Activated CD4-positive, alpha-beta T cell treated with anti-CD3 and anti-CD28 coated beads for 48 hours (primary cell): ENCODE results near the gene TMEM221.

Source experiments
- DNase-seq: peaks from one replicate; pipeline ENCODE4 v3.0.0-alpha.2; 2020

The TMEM221 gene

DNA sequence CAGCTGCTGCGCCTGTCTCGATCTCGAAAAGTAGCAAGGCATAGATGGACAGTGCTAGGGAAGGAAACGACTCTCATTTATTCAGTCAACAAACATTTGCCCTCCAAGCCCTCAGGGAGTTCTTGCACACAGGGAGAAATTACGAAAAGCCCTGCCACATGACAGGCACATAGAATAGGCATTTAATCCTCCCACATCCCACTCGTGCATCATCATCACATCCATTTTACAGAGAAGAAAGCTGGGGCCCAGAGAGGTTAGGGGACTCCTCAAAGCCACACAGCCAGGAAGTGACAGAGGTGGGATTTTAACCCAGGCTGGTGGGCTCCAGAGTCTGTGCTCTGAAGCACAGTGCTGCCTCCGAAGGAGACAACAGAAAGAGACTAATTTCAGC is 11.6 kb downstream of the TMEM221 start:
- no peak for DNase-seq

DNA sequence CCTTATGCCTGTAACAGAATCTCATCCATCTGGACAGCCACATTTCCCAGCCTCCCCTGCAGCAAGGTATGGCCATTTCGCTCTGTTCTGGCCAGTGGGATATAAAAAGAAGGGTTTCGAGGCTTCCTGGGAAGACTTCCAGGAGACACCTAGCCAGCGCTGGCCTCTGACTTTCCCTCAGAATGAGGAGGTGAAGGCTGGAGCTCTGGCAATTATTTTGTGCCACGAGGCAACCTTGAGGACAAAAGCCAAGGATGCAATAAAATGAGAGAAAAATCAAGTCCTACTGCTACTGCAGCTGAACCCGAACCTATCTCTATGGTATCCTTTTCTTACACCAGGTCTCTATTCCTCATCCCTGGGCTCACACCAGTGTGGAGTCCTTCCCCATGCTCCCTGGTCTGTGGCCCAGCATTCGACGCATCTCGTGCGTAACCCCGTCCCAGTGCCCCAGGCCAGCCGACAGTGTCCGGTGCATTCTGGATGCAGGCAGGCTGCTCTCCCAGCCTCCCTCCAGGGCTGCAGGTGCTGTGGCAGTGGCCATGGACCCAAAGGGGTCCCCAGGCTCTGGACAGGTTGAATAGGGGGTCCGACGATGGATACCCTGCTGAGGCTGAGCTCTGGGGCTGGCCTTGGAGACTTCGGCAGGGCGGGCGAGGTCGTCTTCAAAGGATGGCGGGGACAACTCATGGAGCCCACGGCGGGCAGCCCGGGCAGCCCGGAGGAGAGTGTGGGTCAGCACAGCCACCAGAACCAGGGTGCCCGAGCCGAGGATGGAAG is 12.2 kb downstream of the TMEM221 start:
- no peak for DNase-seq

DNA sequence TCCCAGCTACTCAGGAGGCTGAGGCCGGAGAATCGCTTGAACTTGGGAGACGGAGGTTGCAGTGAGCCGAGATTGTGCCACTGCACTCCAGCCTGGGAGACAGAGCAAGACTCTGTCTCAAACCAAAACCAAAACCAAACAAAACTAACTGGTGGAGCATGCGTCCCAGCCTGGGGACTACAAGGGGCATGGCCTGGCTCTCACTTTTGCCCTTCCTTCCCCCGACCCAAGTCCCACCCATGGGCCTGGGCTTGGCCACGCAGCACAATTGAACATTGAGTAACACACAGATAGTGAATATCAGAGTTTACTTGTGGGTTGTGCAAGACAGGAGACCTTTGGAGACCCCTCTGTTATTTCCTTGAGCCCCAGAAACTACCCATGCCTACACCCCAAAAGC is 13.2 kb downstream of the TMEM221 start:
- DNase-seq: no peak

- no peak for DNase-seq
Measured at GRCh38 chr19:17431417-17431816, 17.1 kb downstream of the TMEM221 start.

GRCh38 chr19:17429641-17430113 is 18.8 kb downstream of the TMEM221 start:
- no peak for DNase-seq

DNA sequence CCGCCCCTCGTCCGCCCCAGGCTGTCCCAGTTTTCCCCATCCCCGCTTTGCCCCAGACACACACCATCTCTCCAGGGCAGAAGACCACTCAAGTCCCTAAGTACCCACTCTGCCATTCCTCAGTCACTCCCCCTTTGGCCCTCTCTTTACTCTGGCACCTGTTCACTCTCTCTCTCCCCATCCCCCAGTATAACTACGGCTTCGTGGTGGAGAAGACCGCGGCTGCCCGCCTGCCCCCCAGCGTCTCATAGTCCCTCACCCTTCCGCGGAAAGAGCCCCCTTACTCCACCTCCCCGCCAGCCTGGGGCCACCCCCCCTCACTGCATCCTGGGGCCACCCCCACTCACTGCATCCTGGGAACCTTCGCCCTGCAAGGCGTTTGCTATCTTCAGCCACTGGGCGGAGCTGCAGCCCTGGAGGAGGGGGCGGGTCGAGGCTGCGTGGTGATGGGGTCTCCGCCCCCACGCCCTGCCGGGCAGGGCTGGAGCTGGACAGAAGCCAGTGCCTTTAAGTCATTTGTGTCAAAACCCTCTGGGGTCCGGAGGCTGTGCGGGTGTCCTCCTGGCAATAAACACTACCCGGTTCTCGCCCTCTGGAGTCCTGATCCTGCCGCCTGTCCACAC is 23.6 kb downstream of the TMEM221 start:
- DNase-seq: peak; percentile 58

GRCh38 chr19:17423429-17424208 is 24.8 kb downstream of the TMEM221 start:
- DNase-seq: no peak

DNA sequence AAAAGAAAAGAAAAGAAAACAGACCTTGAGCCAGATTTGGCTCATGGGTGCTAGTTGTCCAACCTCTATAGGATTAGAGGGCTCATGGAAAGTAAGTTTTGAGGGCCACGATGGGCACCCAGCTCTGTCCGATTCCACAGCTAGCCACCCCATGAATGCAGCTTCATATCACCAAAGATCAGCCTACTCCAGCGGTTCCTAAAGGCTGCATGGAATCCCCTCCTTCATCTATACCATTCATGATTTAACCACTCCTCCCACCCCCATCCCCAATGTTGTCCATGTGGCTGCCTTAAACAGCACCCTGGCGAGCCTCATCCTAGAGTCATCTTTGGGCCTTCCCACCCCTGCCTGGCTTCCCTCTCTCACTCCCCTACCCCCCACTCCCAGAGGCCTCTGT is 26.5 kb downstream of the TMEM221 start:
- no peak for DNase-seq

DNA sequence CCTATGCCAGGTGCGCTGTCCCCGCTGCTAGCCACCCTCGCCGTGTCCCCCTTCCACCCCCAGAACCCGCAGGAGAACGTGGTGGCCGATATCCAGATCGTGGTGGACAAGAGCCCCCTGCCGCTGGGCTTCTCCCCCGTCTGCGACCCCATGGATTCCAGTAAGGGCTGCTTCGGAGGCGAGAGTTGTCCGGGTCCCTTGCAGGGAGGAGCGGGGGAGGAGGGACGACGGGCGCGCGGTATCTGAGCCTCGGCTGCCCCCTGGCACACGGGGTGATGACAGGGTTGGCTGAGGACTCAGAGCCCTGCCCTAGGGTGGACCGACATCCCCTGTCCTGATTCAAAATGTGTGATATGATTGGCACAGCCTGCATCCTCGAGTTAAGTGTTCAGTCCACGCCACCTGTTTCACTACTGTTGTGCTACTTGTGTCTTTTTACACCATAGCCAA is 28.0 kb downstream of the TMEM221 start:
- DNase-seq: peak; percentile 41

DNA sequence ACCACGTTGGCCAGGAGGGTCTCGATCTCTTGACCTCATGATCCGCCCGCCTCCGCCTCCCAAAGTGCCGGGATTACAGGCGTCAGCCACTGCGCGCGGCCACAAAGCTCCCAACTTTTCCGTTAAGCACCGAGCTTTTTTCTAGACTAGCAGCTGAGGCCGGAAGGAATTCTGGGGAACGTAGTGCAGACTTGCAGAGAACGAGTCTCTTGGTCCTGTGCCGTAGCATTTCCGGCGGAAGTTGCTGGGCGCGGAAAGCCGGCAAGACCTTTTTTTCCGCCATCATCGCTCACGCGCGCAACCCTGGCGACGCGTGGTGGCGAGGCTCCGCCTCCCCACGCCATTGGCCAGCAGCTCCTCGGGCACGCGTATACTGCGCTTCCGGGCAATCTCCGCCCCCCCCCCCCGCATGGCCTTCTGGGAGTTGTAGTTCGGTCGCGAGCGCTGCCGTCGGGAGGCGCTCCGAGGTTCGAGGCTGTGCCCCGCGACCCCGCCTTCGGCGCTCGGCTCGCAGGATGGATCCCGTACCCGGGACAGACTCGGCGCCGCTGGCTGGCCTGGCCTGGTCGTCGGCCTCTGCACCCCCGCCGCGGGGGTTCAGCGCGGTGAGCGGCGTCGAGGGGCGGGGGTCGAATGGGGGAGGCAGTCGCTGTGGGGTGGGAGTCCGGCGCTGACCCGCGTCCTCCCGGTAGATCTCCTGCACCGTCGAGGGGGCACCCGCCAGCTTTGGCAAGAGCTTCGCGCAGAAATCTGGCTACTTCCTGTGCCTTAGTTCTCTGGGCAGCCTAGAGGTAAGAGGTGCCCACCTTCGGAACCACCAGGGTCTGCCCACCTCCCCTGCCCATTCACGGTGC is 28.6 kb downstream of the TMEM221 start, which contains the start of gene MVB12A:
TSS of gene MVB12A (plus strand) at position 427 of the 854 bp plus-strand sequence. CDS start at position 516, 89 bp downstream.
- peak; percentile 96 for DNase-seq

DNA sequence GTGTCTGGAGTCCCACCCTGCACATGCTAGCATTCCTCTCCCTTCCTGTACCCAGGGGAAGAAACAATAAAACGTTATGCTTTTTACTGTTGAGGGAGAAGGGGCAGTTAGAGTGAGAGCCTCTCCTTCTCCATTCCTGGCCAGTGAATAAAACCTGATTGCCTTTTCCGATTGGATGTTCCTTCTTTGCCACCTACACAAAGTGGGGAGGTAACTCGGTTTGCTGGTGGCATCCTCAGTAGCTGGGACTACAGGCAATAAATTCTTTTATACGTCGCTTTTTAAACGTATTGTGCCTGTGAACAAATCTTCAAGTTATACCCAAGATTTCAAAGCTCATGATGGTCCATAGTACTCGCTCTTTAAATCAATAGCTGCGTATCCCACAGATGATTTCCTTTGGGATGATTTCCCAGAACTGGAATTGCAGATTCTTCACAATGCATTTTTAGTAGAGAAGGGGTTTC is 29.3 kb downstream of the TMEM221 start:
- no peak for DNase-seq

GRCh38 chr19:17418710-17419109 is 29.8 kb downstream of the TMEM221 start:
- no peak for DNase-seq

DNA sequence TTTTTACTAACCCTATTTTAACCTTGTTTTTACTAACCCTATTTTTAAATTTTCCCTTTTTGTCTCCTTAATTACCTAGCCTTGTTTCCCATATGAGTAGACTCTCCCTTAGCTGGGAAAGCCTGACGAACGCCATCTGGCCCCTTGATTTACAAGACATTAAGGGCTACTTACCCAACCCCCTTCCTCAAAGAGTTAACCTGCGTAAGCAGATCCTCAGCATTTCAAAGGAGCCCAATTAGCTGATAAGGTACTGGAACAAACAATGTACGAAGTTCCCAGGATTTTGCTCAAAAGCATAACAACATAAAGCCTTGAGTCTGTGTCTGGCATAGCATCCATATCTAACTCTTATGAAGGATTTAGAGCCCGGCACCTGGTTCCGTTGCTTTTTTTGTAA is 33.3 kb downstream of the TMEM221 start:
- no peak for DNase-seq

GRCh38 chr19:17414097-17414496 is 34.4 kb downstream of the TMEM221 start:
- no peak for DNase-seq

DNA sequence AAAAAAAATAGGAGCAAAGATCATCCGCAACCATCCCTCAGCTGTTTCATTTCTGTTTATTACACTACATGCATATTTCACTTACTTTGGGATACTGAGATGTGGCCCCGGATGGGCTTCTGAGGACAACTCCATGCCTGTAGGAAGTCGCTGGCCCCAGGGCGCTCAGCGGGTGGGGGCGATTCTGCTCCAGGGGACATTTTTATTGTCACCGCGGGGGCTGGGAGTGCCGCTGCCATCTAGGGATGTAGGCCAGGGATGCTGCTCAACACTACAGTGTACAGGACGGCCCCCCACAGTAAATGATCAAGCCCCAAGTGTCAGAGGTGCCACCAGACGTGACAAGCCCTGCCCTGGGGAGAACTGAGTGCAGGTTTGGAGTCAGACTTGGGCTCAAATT is 36.7 kb downstream of the TMEM221 start:
- DNase-seq: no peak

DNA sequence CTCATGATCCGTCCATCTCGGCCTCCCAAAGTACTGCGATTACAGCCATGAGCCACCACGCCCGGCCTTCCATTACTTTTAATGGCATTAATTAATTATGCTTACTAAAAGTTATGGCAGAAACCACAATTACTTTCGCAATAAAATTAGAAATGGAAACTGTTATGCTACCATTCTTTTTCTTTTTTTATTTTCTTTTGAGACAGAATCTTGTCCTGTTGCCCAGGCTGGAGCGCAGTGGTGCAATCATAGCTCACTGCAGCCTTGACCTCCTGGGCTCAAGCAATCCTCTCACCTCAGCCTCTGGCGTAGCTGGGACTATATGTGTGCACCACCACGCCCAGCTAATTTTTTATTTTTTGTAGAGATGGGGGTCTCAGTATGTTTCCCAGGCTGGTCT is 38.5 kb downstream of the TMEM221 start:
- DNase-seq: no peak

DNA sequence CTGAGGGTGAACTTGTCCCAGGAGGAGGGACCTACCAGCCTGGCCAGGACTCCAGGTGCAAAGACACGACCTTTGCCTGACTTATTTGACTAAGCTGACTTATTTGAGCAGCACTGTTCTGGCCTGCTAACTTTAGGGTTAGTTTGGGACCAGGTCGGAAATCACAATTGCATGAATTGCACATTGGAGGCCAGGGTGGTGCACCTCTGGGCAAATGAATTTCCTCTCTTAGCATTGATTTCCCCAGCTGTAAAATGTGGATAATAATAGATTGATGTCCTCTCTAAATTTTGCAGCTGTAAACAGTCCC is 41.6 kb downstream of the TMEM221 start:
- DNase-seq: no peak

DNA sequence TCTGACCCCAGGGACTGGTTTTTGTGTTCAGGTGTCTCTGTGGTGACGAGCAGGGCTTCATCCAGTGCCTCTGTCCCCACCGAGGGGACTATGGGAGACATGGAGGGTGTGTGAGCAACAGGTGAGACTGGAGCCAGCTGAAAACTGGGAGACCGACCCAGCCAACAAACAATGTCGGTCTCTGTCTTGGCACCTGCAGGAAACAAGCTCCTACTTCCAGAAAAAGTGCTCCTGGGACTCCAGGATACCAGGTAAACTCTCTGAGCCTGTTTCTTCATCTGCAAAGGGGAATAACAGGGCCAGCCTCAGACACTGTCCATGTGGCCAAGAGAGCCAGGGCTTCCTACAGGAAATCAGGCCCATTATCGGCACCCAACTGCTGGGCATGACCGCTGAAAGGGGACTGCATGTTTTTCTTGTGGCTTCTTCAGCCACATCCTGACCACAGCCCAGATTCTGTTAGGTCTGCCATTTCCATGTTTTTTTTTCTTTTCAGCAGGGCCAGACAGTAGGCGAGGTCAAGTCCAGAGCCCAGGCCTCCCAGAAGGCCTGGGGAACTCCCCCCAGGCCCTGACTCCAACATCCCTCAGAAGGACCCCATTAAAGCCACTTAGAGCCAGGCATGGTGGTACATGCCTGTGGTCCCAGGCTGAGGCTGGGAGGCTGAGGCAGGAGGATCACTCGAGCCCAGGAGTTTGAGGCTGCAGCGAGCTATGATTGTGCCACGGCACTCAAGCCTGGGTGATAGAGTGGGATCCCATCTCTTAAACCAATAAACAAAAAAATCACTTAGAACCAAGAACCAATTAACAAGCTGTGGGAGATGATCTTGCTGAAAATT is 42.2 kb downstream of the TMEM221 start:
- peak; percentile 34 for DNase-seq

- DNase-seq: peak; percentile 74
Measured at GRCh38 chr19:17405250-17406045, 43.0 kb downstream of the TMEM221 start, which contains the start of gene BST2. Gene BST2, minus strand, starts transcription at chr19:17405630. Its CDS starts 55 bp downstream, at chr19:17405575.

DNA sequence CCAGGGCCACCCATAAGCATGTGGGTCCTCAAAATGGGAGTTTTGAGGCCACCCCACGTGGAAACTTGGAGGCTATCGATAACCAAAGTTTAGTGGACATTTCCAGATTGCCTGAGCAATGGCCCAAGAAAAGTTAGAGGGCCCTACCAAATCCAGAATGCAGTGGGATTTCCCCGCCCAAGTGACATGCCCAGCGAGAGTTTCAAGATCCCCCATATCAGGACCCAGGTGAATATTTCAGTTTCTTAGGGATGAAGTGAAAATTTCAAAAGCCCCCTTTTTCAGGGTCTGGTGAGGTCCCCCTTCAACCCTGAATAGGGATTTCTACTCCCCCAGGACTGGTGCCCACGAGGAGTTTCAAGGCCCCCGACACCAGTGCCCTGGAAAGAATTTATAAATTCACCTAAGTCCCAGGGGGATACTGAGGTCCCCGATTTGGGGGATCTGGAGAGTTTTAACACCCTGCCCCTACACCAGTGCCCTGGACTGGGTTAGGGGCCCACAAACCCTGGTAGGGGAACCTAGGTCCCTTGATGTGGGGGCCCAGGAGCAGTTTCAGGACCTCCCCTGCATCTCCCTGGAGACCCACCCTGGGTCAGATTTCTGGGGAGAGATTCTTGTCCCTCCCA is 43.7 kb downstream of the TMEM221 start:
- peak; percentile 11 for DNase-seq
